Measurements from ENCODE around the gene SPOCK2.

SPOCK2 gene

DNA sequence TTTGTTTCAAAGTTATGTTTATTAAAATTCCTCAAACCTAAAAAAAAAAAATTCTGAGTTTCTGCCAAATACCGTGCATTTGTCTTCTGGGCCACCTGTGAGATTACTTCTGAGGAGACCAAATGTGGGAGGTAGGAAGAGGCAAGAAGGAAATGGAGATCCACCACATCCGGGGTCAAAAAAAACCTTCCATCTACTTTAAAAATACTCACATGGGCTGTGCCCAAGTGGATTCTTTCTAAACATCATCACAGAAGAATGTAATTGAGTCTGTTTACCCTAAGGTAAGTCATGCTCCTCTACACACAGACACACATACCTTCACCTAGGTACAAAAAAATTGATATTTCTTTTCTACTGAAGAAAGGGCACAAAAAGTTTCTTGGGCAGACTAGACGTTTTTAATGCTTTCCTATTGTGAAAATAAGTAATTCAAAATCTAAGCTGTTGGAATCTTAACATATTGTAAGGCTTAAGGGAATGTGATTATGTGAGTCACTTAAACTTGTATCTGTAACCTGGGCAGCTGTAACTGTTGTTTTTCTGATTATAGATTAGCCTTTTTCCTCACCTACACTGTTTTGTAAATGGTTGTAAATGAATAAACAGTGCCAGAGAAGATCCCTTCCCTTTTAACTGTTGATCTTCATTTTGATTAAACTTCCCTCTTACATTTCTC lies 19.1 kb upstream of the SPOCK2 start:
- no peak for DNase-seq

DNA sequence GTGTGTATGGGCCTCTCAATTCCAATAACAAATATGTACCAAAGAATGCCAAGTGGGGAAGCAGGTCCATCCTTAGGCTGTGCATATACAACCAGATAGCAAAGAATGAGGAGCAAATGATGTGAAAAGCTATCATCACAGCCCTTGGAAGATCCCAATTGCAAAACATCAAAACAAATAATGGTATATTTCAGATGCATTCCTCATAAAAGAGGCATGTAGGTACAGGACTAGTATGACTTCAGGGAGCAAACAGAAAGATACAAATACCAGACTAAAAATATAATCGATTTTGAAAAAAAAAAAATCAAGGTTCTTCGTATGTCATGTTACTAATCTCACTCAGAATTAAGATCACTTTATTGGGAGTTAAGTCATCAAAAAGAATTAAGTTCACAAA lies 18.5 kb upstream of the SPOCK2 start:
- no peak for DNase-seq

DNA sequence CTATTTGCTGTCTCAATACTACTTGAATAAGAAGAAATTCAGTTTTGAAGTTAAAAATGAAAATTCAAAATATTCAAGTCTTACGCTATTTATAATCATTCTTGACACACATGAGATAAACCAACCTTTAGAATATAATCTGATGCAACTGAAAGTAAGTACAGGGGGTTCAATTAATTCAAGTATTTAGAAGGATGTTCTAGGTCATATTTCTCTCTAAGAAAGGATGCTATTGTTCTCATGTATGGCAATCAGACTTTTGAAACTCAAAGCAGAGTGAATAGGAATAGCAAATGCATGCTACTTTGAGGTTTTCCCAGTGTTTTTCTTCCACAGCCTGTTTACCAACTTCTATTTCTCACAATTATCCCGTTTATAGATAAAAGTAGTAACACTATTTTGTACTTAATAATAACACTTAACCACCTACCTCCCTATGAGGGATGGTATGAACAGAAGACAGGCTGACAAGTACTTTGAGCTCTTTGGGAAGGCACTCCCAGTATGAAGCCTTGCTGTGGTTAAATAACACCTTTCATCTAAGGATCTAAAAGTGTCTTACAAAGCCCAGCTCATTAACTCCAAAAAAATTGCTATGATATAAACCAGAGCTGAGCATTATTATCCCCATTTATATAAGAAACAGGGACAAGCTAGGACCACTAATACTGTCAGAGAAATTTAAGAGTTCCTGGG lies 18.0 kb upstream of the SPOCK2 start:
- no peak for DNase-seq

DNA sequence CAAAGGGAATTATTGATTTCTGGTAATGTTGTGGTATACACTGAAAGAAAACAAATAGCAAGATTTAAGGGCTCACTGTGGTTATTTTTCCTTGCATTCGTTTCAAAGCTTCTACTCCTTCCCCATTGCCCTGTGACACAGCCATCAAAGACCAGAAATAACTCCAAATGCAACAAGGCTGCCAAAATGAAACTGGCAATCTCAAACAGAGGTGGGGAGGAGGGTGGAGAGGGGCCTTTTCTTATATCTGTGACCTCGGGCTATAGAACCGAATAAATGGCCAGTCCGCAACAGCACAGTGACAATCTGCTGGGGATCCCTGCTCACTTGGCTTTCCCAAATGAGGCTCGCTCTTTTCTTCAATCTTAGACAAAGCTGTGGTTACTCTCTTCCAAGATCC lies 17.4 kb upstream of the SPOCK2 start:
- no peak for DNase-seq

DNA sequence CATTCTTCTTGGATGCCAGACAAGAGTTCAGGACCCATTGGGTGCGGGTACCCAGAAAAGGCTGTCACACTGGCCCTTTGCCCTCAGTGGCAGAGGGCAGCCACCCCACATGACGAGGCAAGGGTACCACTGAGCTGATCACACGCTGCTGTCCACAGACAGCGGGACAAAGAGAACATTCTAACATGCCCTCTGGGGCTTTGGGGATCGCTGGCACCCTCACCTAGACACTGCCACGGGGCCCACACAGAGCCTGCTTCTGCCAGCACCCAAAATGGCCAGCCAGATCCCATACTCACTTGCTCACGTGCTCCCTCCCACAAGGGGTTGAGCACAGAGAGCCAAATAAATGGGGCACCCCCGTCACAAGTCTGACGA lies 16.7 kb upstream of the SPOCK2 start:
- peak in 1 of 14 donors; percentile 27 for DNase-seq

DNA sequence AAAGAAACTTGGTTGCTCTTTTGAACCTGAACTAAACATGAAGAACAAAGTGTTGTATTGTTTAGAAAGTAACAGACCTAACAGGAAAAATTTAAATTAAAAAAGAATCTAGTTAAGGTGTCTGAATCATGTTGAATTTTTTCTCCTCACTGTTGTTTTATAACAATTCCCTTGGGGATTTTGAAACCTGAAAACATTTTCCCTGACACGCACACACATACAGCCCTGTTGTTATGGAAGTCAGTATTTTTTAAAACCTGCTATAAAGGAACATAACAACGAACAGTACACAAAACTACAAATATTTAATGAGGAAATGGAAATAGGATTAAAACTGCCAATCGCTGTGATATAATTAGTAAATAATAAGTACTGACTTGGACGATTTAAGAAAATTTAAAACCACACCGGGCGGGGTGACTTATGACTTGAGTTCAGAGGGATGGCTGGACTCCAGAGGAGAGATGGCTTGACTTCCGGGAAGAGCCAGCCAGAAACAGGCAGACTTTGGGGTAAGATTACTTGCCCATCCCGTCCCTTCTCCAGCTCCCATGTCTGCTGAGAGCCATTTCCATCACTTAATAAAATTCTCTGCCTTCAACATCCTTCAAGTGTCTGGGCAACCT lies 16.2 kb upstream of the SPOCK2 start:
- DNase-seq = no peak

DNA sequence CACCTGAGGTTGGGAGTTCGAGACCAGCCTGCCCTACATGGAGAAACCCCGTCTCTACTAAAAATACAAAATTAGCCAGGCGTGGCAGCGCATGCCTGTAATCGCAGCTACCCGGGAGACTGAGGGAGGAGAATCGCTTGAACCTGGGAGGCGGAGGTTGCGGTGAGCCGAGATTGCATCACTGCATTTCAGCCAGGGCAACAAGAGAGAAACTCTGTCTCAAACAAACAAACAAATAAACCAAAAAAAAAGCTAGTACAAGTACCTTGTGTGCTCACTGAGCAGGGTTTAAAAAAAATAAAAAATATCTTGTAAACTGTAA lies 11.2 kb upstream of the SPOCK2 start:
- no peak for DNase-seq

DNA sequence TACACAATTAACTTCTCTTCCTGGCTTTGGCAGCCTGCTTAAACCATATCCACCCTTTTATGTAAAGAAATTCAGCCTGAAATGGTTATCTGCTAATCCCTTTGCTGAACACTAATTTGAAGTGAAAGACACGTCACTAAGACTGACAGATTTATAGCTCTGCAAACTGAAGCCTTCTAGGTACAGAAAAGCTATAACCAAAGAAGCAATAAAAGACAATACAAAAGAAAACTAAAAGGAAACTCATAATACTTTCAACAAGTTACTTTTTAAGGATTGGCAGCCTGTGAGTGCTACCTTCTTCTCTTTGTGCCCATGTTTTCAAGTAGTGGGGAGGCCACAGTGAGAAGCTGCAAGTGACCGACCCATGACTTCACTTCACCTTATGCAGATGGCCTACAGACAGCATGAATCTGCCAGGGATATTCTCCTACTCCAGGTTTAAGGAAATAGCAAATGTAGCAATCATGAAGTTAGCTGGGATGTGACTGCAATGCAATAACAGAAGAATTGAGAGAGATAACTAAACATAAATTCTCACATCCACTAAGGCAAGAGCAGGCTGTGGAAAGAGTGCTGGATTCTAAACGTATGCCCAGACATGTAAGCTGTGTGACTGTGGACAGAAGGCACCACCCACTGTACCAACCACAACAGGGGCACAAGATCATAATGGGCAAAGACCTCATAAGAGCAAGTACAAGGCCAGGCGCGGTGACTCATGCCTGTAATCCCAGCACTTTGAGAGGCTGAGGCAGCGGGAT lies 10.7 kb upstream of the SPOCK2 start:
- no peak for DNase-seq

DNA sequence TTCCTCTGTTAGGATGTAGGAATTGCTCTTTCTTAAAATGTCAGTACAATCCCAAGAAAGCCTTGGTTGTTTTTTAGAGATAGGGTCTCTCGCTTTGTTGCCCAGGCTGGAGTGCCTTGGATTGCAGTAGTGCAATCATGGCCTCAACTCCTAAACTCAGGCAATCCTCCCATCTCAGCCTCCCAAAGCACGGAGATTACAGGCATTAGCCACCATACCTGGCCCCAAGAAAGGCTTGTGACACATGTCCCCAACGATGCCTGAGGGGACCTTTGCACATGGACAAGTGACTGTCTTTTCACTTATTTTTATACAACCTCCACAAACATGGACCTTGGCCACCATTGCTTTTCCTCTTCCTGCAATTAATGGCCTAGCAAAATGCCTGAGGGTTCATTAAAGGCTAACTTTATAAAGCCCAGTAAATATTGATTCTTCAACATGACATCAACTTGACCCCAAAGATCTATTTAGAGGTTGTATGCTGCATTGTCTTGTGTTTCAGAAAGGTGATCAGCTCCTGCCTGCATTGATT lies 10.0 kb upstream of the SPOCK2 start:
- no peak for DNase-seq

DNA sequence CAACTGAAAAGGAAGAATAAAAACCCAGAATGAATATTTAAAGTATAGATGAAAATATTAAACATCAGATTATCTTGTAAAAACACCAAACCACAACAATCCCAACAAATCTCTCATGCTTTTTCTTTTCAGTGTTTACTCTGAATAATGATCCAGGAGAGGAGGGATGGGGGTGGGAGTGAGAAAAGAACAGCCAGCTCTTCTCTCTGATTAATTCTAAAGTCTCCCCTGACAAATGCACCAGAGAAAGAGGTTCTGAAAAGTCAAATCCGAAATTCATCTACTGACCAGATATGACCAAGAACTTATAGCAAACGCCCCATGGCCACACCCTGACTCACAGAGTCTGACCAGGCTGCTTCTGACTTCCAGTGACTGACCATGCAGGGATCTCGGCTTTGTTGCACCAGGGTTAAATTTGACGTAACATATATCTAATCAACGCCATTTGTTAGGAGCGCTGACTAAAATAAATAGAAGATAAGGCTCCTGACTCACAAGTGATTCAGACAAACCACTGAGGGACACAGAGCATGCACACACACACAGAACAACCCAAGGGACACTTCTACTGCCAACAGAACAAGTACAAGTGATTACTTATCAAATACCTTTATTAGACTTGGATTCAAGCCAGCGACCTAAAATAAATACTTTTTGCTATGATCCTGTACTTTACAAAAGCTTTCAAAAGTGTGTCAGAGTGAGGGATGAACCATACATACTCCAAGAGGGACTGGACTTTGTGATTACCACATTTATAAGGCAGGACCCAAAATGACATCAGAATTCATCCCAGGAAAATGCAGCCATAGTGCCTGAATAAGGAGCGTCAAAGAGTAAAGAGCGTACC lies 9.3 kb upstream of the SPOCK2 start:
- DNase-seq = no peak

DNA sequence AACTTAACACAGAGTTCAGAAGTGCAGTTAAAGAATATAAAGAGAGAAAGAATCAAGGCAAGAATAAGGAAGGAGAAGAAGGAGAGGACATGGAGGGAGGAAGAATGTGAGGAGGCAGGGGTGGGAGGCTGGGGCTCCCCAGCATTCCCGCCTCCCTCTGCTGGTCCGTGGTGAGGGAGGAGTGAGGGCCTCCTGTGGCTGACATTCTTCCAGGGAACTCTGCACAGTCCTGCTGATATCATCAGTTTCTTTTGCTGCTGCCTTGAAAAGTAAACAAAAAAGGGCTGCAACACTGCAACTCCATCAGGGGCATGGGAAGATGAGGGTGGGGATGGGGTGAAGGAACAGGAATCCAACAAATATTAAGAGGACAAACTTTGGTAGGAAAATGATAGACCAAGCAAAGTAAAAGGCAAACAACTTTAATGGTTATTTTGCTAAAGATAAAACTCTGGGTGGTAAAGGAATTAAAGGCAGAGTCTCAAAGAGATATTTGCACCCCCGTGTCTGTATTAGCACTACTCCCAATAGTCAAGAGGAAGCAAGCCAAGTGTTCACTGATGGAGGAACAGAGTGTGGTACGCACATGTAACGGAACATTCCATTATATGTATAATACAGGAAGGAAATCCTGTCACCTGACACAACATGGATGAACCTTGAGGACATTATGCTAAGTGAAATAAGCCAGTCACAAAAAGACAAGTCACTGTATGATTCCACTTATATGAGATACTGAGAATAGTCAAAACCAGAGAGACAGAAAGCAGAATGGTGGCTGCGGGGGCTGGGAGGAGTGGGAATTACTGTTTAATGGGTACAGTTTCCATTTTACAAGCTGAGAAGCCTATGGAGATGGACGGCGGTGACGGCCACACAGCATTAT lies 8.0 kb upstream of the SPOCK2 start:
- DNase-seq = no peak

DNA sequence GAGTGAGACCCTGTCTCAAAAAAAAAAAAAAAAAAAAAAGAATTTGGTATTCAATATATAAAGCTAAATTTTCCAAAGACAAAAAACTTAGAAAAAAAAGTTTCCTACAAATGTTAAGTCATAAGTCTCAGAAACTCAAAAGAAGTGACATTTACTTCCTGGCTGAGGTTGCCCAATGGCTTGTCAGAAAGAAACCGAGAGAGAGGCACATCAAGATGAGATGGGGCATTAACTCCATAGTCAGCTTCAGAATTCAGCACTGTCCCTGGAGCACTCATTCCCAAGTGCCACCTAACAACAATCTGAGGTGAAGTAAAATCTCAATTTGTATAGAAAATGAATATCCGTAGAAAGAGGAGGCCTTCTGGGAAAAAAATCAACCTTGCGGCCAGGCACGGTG lies 6.8 kb upstream of the SPOCK2 start:
- no peak for DNase-seq

DNA sequence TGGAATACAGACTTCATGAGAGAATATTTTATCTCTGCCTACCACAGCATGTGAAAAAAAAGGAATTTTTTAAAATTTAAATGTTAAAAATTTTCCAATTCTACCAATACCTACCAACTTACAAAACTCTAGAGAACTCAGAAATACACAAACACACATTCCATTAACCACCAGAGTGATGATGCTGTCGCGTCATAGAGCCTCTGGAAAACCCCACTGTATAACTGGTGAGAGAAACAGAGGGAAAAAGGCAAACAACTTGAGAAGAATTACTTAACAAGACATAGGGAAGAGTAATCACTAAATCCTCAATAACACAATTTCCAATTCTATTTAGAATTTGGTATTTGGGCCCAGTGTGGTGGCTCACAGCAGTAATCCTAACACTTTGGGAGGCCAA lies 6.2 kb upstream of the SPOCK2 start:
- no peak for DNase-seq

DNA sequence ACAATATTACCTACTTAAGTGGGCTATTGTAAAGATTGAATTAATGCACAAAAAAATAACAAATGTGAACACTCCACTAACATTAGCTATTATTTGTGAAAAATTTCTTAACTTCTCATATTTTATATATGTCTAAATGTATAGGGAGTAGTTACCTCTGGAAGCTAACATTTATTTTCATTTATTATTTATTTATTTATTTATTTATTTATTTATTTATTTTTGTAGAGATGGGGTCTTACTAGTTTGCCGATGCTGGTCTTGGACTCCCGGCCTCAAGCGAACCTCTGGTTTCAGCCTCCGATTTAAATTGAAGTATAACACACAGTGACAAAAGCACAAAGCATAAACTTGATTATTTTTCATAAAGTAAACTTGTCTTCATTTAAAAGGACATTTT lies 5.1 kb upstream of the SPOCK2 start:
- DNase-seq = no peak

DNA sequence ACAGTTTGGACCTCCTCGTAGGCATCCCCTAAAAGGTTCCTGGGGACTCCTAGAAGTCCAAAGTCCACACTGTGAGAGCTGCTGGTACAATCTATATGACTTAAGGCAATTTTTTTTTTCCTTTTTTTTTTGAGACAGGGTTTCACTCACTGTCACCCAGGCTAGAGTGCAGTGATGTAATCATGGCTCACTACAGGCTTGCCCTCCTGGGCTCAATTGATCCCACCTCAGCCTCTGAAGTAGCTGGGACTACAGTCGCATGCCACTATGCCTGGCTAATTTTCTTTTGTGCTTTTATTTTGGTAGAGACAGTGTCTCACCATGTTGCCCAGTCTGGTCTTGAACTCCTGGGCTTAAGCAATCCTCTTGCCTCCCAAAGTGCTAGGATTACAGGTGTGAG lies 4.6 kb upstream of the SPOCK2 start:
- DNase-seq = no peak

DNA sequence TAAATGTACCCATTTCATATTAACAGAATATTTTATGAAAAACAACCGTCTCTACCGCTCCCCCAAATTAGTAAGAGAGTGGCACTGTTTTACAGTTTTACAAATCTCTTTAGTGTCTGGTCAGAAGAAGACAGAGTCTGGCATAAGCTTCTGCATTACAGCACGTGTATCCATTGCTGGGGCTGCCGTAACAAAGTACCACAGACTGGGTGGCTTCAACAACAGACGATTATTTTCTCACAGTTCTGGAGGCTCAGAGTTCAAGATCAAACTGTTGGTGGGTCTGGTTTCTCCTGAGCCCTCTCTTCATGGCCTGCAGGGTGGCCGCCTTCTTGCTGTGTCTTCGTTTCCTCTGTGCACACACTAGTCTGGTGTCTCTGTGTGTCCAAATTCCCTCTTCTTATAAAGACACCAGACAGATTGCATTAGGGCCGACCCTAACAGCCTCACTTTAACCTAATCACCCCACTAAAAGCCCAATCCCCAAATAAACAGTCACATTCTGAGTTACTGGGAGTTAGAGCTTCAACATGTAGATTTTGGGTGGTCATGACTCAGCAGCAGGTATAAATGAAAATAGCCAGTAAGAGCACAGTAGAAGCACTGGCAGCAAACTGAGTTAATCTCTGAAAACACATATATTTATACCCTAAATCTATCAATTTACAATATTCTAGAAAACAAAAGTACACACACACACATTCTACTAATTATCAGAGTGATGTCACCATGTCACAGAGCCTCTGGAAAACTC lies 4.0 kb upstream of the SPOCK2 start:
- DNase-seq = no peak

DNA sequence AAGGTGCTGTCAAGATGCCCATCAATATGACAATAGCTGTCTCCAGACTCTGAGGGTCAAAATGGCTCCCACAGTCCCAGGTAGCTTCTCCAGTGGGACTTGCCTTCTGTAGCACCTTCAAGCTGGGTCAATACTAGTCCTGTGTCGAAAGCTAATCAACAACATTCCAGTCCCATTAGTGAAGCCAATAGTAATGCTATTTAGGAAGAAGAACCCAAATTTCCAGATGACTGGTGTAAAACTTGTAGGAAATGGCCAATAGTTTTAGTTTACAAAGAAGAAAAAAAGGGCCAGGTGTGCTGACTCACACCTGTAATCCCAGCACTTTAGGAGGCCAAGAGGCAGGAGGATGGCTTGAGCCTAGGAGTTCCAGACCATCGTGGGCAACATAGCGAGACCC lies 2.0 kb upstream of the SPOCK2 start:
- DNase-seq = no peak

DNA sequence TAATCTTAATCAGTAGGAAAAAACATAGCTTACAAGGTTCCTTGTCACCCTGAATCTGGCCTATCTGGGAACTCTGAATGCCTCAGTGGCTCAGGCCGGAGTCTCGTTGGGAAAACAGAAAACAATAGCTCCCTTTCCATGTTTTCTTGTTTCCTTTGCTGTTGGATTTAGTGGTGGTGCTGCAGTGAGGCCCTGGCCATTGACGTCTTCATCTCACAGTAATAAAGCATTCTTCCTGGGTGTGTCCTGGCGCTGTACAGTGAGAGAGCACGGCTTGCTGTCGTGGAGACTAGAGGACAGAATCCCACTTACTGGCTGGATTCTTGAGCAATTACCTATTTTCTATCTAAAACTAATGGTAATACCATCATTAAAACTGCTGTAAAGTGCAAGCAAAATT lies 1.3 kb upstream of the SPOCK2 start:
- no peak for DNase-seq

DNA sequence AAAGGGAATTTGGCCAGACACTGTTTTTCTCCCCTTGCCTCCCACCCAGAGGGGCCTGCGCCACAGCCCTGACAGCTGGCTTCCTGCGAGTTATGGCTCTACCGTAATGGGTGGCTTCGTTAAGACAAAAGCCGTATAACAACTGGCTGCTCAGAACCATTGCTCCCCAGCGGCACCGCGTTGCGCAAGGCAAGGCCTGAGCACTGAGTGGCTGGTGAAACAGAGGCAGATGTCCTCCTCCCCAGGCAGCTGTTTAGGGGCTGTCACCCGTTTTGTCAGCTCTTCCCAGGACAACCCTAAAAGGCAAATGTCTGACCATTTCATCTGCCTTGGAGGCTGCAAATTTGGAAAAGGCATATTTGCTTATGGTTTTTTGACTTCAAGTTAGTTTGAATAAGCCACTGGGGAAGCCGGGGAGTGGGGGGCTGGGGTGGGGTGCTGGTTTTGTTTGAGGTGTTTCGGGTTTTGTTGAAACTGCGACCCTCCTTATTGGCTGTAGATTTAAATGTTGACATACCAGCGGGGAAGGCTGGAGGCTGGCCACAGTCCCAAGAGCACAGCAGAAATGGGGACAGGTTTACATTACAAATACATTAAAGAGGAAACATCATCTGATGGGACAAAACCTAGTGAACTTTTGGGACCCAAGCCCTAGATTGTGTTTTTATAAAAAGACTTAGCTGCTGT lies 681 bp upstream of the SPOCK2 start:
- DNase-seq = peak in 8 of 14 donors; percentile 30 to 76 (median 48)

All from C1 segment of cervical spinal cord (tissue), 14 donors.